ENCODE results near the gene ACOT9.

GRCh38 chrX:23662853-23663252, 80.2 kb downstream of the ACOT9 start:
- TF ChIP-seq CTCF (conservative IDR thresholded peaks at IDR 0.05; ENCODE audit: low read length) (no peak), EZH2phosphoT487 (IDR thresholded peaks at IDR 0.05; ENCODE audit: borderline replicate concordance) (no peak)

All from Loucy (cell line).